ENCODE data around the gene WNT5B. TPM values are rescaled to one million over a fixed set of nuclear protein-coding genes. Genes with fewer than 3 reads are reported as not detected.

The WNT5B gene
- total and polyA plus RNA-seq, 10 donors: 1.1 to 8.7 (median 4.4) TPM

GRCh38 chr12:1663440-1664132, 34.6 kb downstream of the WNT5B start:
- Histone ChIP-seq H3K27ac (peak overlapping the region in 6 of 8 donors; percentile 57 to 84 (median 76)), H3K9me3 (no peaks in the 10 kb centered on the region), H3K27me3 (replicated peaks in 1 of 7) (no peaks in the 10 kb centered on the region), H3K36me3 (no peaks in the 10 kb centered on the region), H3K4me3 (no peak overlapping the region), H3K4me1 (peaks cover 0 to 53% (median 23%) of the 10 kb centered on the region in 6 donors)
- WGBS, 5 donors: 84 to 90% (median 86%) methylated on average over 11 of the region's 11 CpGs
- no peak for DNase-seq
- intact Hi-C loops (cut with DNase I; ENCODE audit: low total_unique reads): no loop called here
- no peak for TF ChIP-seq CTCF (IDR thresholded peaks at IDR 0.05 in 8 of 11, conservative IDR thresholded peaks at IDR 0.05 in 3 of 11)
- no peak for TF ChIP-seq POLR2A (IDR thresholded peaks at IDR 0.05)
- TF ChIP-seq POLR2AphosphoS5 (IDR thresholded peaks at IDR 0.05): no peak

GRCh38 chr12:1665366-1665765, 36.3 kb downstream of the WNT5B start:
- no peak for TF ChIP-seq POLR2AphosphoS5 (IDR thresholded peaks at IDR 0.05)
- no peak for TF ChIP-seq CTCF (IDR thresholded peaks at IDR 0.05 in 8 of 11, conservative IDR thresholded peaks at IDR 0.05 in 3 of 11)
- TF ChIP-seq POLR2A (IDR thresholded peaks at IDR 0.05): no peak

GRCh38 chr12:1666215-1666614, 37.2 kb downstream of the WNT5B start:
- no peaks in the 10 kb centered on the region for H3K27me3 ChIP-seq (replicated peaks in 1 of 7)
- TF ChIP-seq CTCF (IDR thresholded peaks at IDR 0.05 in 8 of 11, conservative IDR thresholded peaks at IDR 0.05 in 3 of 11) (no peak), POLR2A (IDR thresholded peaks at IDR 0.05) (no peak), POLR2AphosphoS5 (IDR thresholded peaks at IDR 0.05) (no peak)
- no peaks in the 10 kb centered on the region for H3K9me3 ChIP-seq
- 52 to 60% (median 56%) methylated on average over 5 of the region's 5 CpGs for WGBS, 5 donors
- intact Hi-C loops (cut with DNase I; ENCODE audit: low total_unique reads): no loop called here
- peaks cover 0 to 51% (median 28%) of the 10 kb centered on the region in 6 donors for H3K4me1 ChIP-seq
- DNase-seq: no peak
- H3K36me3 ChIP-seq: no peaks in the 10 kb centered on the region
- H3K27ac ChIP-seq: peak overlapping the region in 7 of 8 donors; percentile 51 to 82 (median 74)
- no peak overlapping the region for H3K4me3 ChIP-seq

More at GRCh38 chr12:1665366-1665765, 36.3 kb downstream of the WNT5B start:
- intact Hi-C loops (cut with DNase I; ENCODE audit: low total_unique reads): no loop called here
- Histone ChIP-seq H3K4me1 (peaks cover 0 to 56% (median 31%) of the 10 kb centered on the region in 6 donors), H3K36me3 (no peaks in the 10 kb centered on the region), H3K27ac (peak overlapping the region in 4 of 8 donors; percentile 2 to 74 (median 34)), H3K9me3 (no peaks in the 10 kb centered on the region), H3K27me3 (replicated peaks in 1 of 7) (no peaks in the 10 kb centered on the region), H3K4me3 (no peak overlapping the region)
- DNase-seq: no peak
- 84 to 95% (median 93%) methylated on average over 2 of the region's 2 CpGs for whole genome bisulfite sequencing, 5 donors

- Histone ChIP-seq H3K36me3 (no peaks in the 10 kb centered on the region), H3K27ac (peak overlapping the region in 7 of 8 donors; percentile 51 to 82 (median 74)), H3K4me1 (peaks cover 0 to 46% (median 27%) of the 10 kb centered on the region in 6 donors), H3K27me3 (replicated peaks in 1 of 7) (no peaks in the 10 kb centered on the region), H3K9me3 (no peaks in the 10 kb centered on the region), H3K4me3 (no peak overlapping the region)
- WGBS, 5 donors: 16 to 28% (median 22%) methylated on average over 2 of the region's 2 CpGs
- TF ChIP-seq CTCF (IDR thresholded peaks at IDR 0.05 in 8 of 11, conservative IDR thresholded peaks at IDR 0.05 in 3 of 11) (no peak), POLR2A (IDR thresholded peaks at IDR 0.05) (no peak), POLR2AphosphoS5 (IDR thresholded peaks at IDR 0.05) (no peak)
- intact Hi-C loops (cut with DNase I; ENCODE audit: low total_unique reads): no loop called here
- DNase-seq: no peak
Measured at GRCh38 chr12:1666685-1667162, 37.7 kb downstream of the WNT5B start.
